ENCODE measurements around the gene PARS2.

Gene PARS2

GRCh38 chr1:54774820-54775498 is 10.6 kb upstream of the PARS2 start:
- DNase-seq (ENCODE audit: low spot score) = no peak

GRCh38 chr1:54772951-54773350 is 8.6 kb upstream of the PARS2 start:
- DNase-seq (ENCODE audit: low spot score) = no peak

- DNase-seq (ENCODE audit: low spot score) = no peak
Observed at GRCh38 chr1:54768093-54768492, 3.8 kb upstream of the PARS2 start.

GRCh38 chr1:54767526-54767925 is 3.2 kb upstream of the PARS2 start:
- DNase-seq (ENCODE audit: low spot score) = no peak

GRCh38 chr1:54766726-54767125 is 2.4 kb upstream of the PARS2 start:
- DNase-seq (ENCODE audit: low spot score) = no peak

GRCh38 chr1:54764922-54765561 is 719 bp upstream of the PARS2 start:
- no peak for DNase-seq (ENCODE audit: low spot score)

GRCh38 chr1:54763816-54764132 is 549 bp downstream of the PARS2 start:
- DNase-seq (ENCODE audit: low spot score) = no peak

GRCh38 chr1:54758678-54759348 is 5.5 kb downstream of the PARS2 start:
- no peak for DNase-seq (ENCODE audit: low spot score)

GRCh38 chr1:54757833-54758232 is 6.5 kb downstream of the PARS2 start:
- no peak for DNase-seq (ENCODE audit: low spot score)

GRCh38 chr1:54754486-54755285 is 9.6 kb downstream of the PARS2 start:
- DNase-seq (ENCODE audit: low spot score) = no peak

GRCh38 chr1:54754045-54754444 is 10.3 kb downstream of the PARS2 start:
- no peak for DNase-seq (ENCODE audit: low spot score)

GRCh38 chr1:54751426-54751825 is 12.9 kb downstream of the PARS2 start:
- DNase-seq (ENCODE audit: low spot score) = no peak

GRCh38 chr1:54750596-54750995 is 13.7 kb downstream of the PARS2 start:
- no peak for DNase-seq (ENCODE audit: low spot score)

GRCh38 chr1:54748094-54748835 is 16.1 kb downstream of the PARS2 start:
- DNase-seq (ENCODE audit: low spot score) = no peak

GRCh38 chr1:54745864-54746263 is 18.5 kb downstream of the PARS2 start:
- DNase-seq (ENCODE audit: low spot score) = no peak

GRCh38 chr1:54745274-54745673 is 19.0 kb downstream of the PARS2 start:
- DNase-seq (ENCODE audit: low spot score) = no peak

GRCh38 chr1:54744696-54745095 is 19.6 kb downstream of the PARS2 start:
- no peak for DNase-seq (ENCODE audit: low spot score)

- DNase-seq (ENCODE audit: low spot score) = no peak
Observed at GRCh38 chr1:54743416-54744226, 20.7 kb downstream of the PARS2 start.

GRCh38 chr1:54742282-54742681 is 22.0 kb downstream of the PARS2 start:
- no peak for DNase-seq (ENCODE audit: low spot score)

GRCh38 chr1:54741531-54741930 is 22.8 kb downstream of the PARS2 start:
- DNase-seq (ENCODE audit: low spot score) = no peak

- no peak for DNase-seq (ENCODE audit: low spot score)
Observed at GRCh38 chr1:54738244-54738643, 26.1 kb downstream of the PARS2 start.

All from CD4-positive, alpha-beta T cell treated with Interleukin-15 for 4 hours (primary cell).